Measurements from ENCODE around the gene SLC2A10. TPM values are rescaled to one million over a fixed set of nuclear protein-coding genes. Genes with fewer than 3 reads are reported as not detected.

The SLC2A10 gene
- total and polyA plus RNA-seq, 7 donors = 6.4 to 28.2 (median 9.4) TPM

DNA sequence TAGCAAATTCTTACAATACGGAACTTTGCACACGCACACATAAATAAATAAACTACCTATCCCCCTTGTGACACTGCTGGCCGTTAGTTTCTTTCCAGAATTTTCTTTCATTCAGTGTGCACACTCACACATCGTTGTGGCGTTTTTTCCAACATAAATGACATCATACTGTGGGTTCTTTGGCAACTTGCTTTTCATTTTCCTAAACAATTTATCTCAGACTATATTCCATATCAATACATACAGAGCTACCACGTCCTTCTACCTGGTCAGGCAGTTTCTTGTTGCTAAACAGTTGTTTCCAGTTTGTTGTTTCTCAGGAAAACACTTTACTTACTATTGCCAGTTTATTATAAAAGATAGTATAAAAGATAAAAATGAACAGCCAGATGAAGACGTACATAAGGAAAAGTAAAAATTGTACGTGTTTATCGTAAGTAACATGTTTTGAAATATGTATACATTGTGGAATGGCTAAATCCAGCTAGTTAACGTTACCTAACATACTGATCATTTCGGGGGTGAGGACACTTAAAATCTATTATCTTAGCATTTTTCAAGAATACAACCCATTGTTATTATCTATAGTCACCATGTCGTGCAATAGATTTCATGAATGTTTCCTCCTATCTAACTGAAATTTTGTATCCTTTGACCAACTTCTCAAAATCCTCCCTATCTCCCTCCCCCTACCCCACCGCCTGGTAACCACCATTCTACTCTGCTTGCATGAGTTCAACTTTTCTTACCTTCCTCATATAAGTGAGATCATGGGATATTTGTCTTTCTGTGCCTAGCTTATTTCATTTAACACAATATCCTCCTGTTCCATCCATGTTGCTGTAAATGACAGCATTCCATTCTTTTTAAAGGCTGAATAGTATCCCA is 19.0 kb upstream of the SLC2A10 start:
- H3K4me1 ChIP-seq = peaks cover 0 to 32% (median 26%) of the 10 kb centered on the region in 4 donors
- H3K27me3 ChIP-seq = no peaks in the 10 kb centered on the region
- peak overlapping the region; percentile 94 to 99 (median 96) for H3K27ac ChIP-seq
- peak; percentile 1 for DNase-seq
- TF ChIP-seq, protein P1, sequence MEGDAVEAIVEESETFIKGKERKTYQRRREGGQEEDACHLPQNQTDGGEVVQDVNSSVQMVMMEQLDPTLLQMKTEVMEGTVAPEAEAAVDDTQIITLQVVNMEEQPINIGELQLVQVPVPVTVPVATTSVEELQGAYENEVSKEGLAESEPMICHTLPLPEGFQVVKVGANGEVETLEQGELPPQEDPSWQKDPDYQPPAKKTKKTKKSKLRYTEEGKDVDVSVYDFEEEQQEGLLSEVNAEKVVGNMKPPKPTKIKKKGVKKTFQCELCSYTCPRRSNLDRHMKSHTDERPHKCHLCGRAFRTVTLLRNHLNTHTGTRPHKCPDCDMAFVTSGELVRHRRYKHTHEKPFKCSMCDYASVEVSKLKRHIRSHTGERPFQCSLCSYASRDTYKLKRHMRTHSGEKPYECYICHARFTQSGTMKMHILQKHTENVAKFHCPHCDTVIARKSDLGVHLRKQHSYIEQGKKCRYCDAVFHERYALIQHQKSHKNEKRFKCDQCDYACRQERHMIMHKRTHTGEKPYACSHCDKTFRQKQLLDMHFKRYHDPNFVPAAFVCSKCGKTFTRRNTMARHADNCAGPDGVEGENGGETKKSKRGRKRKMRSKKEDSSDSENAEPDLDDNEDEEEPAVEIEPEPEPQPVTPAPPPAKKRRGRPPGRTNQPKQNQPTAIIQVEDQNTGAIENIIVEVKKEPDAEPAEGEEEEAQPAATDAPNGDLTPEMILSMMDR (IDR thresholded peaks at IDR 0.05) = no peak
- TF ChIP-seq POLR2A (IDR thresholded peaks at IDR 0.05) (no peak), EP300 (IDR thresholded peaks at IDR 0.05) (no peak), POLR2AphosphoS5 (IDR thresholded peaks at IDR 0.05) (no peak)
- H3K9me3 ChIP-seq = no peaks in the 10 kb centered on the region
- H3K36me3 ChIP-seq = peaks cover 0 to 16% (median 2%) of the 10 kb centered on the region in 4 donors
- intact Hi-C loops (cut with DNase I) = no loop called here
- 51 to 62% methylated on average over 13 of the region's 13 CpGs for WGBS, 2 donors
- peak overlapping the region in 3 of 4 donors; percentile 80 to 91 (median 85) for H3K4me3 ChIP-seq

DNA sequence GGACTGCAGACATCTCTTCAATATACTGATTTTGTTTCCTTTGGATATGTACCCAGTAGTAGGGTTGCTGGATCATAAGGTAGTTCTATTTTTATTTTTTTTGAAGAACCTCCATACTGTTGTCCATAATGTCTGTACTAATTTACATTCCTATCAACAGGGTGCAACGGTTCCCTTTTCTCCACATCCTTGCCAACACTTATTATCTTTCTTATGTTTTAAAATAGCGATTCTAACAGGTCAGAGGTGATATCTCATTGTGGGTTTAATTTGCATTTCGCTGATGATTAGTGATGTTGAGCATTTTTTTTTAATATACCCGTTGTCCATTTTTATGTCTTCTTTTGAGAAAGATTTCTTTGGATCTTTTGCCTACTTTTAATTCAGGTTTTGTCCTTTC is 18.3 kb upstream of the SLC2A10 start:
- H3K27ac ChIP-seq = no peak overlapping the region
- H3K4me3 ChIP-seq = no peak overlapping the region
- H3K9me3 ChIP-seq = no peaks in the 10 kb centered on the region
- H3K27me3 ChIP-seq = no peaks in the 10 kb centered on the region
- intact Hi-C loops (cut with DNase I) = no loop called here
- H3K36me3 ChIP-seq = peaks cover 0 to 8% (median 0%) of the 10 kb centered on the region in 4 donors
- TF ChIP-seq, protein P1 (IDR thresholded peaks at IDR 0.05) = no peak
- no peak for TF ChIP-seq POLR2A (IDR thresholded peaks at IDR 0.05)
- no peak for TF ChIP-seq POLR2AphosphoS5 (IDR thresholded peaks at IDR 0.05)
- TF ChIP-seq EP300 (IDR thresholded peaks at IDR 0.05) = no peak
- 78 to 91% methylated on average over 4 of the region's 4 CpGs for WGBS, 2 donors
- no peak for DNase-seq
- H3K4me1 ChIP-seq = peaks cover 0 to 30% (median 25%) of the 10 kb centered on the region in 4 donors

DNA sequence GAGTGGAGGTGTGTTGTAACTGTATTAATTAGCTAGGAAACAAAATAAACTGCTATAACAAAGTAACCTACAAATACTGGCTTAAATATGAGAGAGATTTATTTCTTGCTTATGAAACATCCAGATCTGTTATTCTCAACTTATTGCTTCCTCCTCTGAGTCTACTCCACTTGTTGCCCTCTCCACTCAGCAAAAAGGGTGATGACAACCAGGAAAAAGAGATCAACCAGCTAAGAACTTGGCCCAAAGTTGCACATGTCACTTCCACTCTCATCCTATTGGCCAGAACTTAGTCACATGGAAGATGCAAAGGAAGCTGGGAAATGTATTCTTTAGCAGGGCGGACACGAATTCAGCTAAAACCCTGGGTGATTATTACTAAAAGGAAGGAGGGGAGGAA is 15.0 kb upstream of the SLC2A10 start:
- TF ChIP-seq POLR2AphosphoS5 (IDR thresholded peaks at IDR 0.05) = no peak
- no peak for TF ChIP-seq EP300 (IDR thresholded peaks at IDR 0.05)
- TF ChIP-seq, protein P1 (IDR thresholded peaks at IDR 0.05) = no peak
- TF ChIP-seq POLR2A (IDR thresholded peaks at IDR 0.05) = no peak
- 66 to 67% methylated on average over 2 of the region's 2 CpGs for WGBS, 2 donors
- intact Hi-C loops (cut with DNase I) = no loop called here
- H3K9me3 ChIP-seq = no peaks in the 10 kb centered on the region
- H3K36me3 ChIP-seq = no peaks in the 10 kb centered on the region
- no peak overlapping the region for H3K27ac ChIP-seq
- H3K4me1 ChIP-seq = peaks cover 0 to 6% (median 3%) of the 10 kb centered on the region in 4 donors
- no peaks in the 10 kb centered on the region for H3K27me3 ChIP-seq
- no peak overlapping the region for H3K4me3 ChIP-seq
- DNase-seq = peak; percentile 7

DNA sequence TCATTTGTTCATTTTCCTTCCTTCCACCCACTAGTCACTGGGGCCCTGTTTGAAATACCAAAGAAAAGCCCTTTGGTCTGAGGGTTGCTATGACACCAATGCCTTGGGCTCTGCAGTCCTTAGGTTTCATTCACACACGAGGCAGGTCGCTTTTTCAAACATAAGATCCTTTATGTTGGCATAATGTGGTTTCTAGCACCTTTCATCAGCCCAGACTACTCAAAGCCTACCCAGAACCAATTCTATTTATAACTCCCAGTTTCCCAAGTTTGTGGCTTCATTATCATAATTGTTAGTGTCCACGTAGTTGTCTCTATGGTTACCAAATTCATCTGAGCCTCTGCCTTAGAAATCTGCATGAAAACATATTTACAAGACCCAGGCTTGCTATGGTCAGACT is 13.6 kb upstream of the SLC2A10 start:
- H3K4me3 ChIP-seq = no peak overlapping the region
- TF ChIP-seq POLR2A (IDR thresholded peaks at IDR 0.05) = no peak
- TF ChIP-seq POLR2AphosphoS5 (IDR thresholded peaks at IDR 0.05) = no peak
- TF ChIP-seq, protein P1 (IDR thresholded peaks at IDR 0.05) = no peak
- TF ChIP-seq EP300 (IDR thresholded peaks at IDR 0.05) = no peak
- no peaks in the 10 kb centered on the region for H3K27me3 ChIP-seq
- no peak overlapping the region for H3K27ac ChIP-seq
- no peaks in the 10 kb centered on the region for H3K9me3 ChIP-seq
- no peaks in the 10 kb centered on the region for H3K36me3 ChIP-seq
- no peak for DNase-seq
- no peaks in the 10 kb centered on the region for H3K4me1 ChIP-seq
- 37 to 52% methylated on average over 3 of the region's 3 CpGs for WGBS, 2 donors
- intact Hi-C loops (cut with DNase I) = no loop called here
